Renal cortical epithelial cell (primary cell): ENCODE measurements around the gene LINGO1. TPM values are rescaled to one million over a fixed set of nuclear protein-coding genes. Genes with fewer than 3 reads are reported as not detected.

Source experiments
- DNase-seq: peaks from one replicate; pipeline ENCODE4 v3.0.0-alpha.2; 2011; ENCODE audit warnings: low read depth
- total RNA-seq: library from RNA; depleted of rRNA; stranded (reverse); fragments of >200 nt; gene quantifications from 2 replicates; pipeline ENCODE4 v1.2.3, GENCODE V29; 2014

LINGO1 gene
- total RNA-seq, 1 donor from 2014 or later = not detected

DNA sequence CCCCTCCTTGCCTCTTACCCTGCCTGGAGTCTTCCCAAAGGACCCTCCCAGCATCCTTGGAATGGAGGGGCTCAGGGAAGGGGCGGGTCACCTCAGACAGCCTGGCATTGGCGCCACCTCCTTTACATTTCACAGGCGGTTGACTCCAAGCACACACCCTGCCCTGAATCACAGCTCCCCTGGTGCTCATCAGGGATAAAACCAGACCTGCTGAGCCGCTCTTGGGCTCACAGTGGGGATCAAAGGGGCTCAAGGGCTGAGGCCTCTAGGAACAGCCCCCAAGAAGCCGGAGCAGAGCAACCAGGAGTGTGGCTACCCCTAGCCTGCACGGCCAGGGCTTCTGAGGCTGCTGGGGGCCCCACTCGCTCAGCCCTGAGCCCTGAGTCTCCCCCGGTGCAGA is 16.6 kb downstream of the LINGO1 start:
- no peak for DNase-seq

DNA sequence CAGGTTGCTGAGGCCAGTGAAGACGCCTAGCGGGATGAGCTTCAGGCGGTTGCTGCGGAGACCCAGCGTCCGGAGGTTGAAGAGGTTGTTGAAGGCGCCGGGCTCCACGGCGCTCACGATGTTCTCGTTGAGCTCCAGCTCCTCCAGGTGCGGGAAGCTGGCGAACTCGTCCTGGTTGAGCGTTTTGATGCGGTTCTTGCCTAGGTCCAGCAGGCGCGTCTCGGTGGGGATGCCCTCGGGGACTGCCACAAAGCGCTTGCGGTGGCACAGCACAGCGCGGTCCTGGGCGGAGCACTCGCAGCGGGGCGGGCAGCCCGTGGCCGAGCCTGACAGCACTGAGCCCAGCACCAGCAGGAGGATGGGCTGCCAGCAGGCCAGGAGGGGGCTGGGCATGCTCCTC is 17.2 kb downstream of the LINGO1 start:
- no peak for DNase-seq

GRCh38 chr15:77614251-77614806 is 18.4 kb downstream of the LINGO1 start:
- no peak for DNase-seq

- DNase-seq = no peak
Measured at GRCh38 chr15:77613814-77614213, 18.9 kb downstream of the LINGO1 start.

DNA sequence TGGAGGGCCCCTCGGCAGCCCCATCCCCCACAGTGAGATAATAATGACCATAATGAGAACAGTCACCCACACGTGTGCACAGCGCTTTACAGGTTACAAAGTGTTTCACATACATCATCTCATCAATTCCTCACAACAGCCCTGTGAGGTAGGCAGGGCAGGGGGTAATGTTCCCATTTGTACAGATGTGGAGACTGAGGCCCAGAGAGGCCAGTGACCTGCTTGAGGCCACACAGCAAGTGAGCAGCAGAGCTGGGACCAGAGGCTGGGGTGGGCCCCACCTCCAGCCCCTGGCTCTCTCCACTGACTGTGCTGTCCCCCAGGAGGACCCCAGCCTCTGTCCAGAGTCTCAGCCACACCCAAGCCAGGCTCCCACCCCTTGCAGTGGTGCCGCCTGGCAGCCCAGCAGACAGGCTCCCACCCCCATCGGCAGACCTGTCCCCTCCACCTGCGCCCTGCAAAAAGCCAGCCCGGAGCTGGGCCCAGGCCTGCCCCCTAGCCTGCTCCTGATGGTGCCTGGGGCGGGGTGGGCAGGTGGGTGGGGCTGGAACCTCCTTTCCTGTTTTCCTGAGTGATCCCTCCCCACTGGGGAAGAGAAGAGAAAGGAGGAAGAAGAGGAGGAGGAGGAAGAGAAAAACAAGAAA is 19.6 kb downstream of the LINGO1 start:
- DNase-seq = no peak

DNA sequence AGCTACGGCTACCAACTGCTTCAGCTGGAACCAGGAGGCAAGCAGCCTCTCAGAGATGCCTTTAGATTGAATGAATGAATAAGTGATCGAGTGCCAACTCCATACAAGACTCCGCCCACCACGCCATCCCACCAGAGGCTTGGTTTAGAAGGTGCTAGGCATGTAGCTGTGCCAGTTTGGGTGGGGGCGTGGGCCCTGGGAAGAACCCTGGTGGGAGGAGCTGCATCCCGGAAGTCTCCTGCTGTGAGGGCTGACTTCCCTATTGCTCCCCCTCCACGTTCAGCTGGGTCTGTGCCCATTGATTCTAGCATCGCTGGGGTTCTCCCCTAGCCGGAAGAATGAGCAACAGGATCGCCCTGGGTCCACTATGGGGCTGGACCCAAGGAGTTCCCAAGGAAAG is 20.9 kb downstream of the LINGO1 start:
- DNase-seq = no peak

DNA sequence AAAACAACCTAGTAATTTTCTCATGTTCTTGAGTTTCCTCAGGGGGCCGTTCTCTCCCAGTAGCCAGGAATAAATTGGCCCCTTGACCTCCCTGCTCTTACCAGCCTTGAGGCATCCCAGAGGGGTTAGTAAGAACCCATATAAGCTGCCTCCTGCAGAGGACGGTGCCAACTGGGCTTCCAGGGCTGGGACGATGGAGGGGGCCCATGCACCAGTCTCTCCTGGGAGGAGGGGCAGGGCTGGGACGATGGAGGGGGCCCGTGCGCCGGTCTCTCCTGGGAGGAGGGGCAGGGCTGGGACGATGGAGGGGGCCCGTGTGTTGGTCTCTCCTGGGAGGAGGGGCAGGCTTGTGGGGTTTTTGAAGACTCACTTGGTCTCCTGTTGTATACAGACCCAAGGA is 22.0 kb downstream of the LINGO1 start:
- DNase-seq = no peak

DNA sequence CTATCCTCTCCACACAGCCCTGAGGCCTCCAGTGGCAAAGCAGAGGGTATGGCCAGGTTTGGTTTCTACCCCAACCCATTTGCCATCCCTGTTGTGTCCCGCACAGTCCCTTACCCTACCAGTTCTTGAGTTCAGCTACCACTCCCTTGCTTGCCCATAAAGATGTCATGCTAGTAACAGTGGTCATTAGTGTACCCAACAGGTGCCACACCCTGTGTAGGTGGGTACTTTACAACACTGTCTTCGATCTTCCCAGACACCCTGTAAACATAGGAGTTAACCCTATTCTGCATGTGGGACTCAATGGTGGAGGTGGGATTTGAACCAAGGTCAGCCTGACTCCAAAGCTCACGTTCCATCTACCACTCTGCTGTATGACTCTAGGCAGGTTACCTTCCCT is 23.2 kb downstream of the LINGO1 start:
- no peak for DNase-seq

DNA sequence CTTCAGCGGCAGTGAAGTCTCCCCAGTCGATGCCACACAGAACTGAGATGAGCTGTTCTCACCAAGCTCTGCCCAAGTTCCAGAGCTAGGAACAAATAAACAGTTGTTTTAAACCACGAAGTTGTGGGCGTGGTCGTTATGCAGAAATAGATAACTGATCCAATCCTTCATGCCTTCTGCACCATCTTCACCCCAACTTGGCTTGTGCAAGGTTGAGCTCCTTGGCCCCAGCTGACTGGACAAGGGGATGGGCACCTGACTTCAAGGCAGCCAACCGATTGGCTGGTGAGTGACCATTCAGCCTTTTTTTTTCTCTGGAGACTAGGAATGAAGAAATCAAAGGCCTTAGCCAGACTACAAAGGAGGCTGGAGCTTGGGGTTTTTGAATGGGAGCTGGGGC is 23.9 kb downstream of the LINGO1 start:
- no peak for DNase-seq

DNA sequence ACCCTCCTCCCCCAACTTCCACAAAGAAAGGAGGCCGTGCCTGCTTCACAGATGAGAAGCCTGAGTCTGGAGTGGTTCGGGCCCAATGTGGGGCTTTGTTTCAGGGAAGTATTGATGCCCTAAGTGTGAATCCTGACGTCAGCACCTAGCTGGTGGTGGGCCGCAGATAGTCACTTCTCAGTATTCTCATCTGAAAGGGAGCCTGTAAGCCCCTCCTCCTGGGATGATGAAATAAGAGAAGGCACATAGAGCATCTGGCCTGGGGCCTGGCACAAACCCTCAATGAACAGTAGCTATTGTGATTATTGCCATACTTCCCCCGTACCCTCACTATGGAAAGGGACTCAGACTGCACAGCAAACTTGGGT is 24.8 kb downstream of the LINGO1 start:
- no peak for DNase-seq

DNA sequence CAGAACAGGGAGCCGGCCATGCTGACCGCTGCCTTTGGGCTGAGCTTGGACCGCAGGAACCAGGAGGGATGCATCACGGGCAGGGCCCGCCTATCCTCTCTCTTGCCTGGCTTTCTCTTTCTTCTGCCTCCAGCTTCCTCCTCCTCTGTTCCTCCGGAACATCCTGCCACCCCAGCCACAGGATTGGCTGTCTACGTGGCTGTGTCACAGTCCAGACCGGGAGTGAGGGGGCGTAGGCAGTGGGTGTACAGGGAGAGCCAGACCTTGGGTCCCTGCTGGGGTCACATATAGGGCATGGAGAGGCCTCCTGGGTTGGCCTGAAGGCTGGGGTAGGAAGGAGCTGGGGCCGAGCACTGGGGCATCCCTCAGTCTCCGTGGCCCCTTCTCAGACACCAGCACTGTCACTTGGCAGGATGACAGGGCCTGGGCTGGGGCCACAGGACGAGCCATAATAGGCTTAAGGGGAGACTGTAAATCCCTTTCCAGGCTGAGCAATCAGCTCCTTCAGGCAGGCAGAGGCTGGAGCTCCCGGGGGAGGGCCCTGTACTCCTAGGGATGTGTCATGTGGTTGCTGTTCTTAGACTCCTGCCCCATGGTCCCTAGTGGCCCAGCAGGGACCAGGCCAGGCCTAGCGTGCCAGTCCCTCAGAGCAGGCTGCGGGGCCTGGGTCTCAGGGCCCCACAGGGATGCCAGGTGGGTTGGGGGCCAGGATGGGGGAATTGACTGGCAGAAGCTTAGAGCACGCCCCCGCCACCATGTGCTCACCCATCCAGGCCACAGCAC is 25.4 kb downstream of the LINGO1 start:
- DNase-seq = no peak

DNA sequence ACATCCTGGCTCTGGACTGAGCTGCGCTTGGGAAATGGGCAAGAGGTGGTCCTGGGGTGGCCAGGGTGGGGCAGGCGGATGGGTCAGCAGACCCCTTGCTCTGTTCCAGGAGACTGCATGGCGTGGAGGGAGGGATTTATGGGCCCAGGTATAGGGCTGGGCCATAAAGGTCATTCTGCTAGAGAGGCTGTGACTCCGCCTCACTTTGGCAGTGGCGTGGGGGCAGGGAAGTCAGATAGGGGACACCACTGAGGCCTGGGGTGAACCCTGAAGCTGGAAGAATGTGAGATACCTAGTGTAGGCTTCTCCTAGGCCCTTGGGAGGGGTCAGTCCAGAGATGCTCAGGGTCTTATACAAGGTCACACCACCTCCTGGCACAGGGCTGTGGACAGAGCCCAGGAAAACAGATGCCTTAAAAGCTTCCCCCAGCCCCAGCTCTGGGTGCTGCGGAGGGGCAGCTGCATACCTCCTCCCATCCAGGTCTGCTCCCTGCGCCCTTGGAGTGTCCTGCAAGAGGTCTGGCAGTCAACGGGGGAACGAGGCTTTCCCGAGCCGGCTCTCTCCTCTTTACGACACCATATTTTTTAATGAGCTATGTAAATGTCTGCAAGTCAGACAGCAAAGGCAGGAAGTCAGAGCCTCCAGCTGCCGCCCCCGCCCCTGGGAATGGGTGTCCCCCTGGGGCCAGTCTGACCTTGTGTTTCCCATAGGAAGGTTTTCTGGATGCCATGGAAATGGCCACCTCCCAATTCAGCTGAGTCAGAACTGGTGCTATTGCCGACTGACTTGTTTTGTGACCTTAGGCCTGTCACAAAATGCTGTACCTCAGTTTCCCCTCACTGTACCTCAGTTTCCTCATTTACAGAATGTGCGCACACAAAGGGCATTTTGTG is 26.3 kb downstream of the LINGO1 start:
- no peak for DNase-seq

DNA sequence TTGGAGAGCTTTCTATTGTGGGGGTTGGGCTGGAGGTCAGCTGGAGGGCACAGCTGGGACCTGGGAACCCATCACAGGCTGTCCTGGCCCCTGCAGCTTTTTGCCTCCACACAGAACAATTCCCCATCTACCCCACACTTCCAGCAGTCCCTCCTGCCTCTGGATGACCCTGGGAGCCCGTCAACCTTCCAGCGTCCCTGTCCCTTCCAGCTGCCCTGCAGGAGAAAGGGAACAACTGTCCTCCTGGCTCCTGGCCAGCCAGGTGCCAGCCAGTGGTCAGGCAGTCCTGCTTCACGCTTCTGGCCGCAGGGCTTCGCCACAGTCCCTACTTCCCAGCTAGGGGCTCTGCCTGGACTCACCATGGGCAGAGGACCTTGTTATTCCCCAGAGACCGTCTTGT is 27.2 kb downstream of the LINGO1 start:
- no peak for DNase-seq

GRCh38 chr15:77604973-77605372 is 27.7 kb downstream of the LINGO1 start:
- no peak for DNase-seq

- DNase-seq = no peak
Measured at GRCh38 chr15:77603611-77604336, 28.9 kb downstream of the LINGO1 start.

DNA sequence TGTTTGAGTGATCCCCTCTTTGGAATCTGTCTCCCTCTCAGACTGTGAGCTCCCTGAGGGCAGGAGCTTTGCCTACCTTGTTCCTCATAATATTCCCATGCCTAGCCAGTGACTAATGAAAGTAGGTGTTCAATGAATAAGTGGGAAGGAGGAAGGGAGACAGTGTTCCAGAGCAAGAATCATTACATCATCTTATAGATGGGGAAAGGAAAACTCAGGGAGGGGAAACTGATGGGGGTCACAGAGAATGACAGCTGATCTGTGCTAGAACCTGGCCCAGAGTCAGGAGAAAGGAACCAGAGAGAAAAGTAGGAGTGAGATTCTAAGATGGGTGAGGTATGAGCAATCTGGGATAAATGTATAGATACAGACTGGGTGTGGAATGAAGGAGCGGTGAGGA is 29.9 kb downstream of the LINGO1 start:
- DNase-seq = no peak

DNA sequence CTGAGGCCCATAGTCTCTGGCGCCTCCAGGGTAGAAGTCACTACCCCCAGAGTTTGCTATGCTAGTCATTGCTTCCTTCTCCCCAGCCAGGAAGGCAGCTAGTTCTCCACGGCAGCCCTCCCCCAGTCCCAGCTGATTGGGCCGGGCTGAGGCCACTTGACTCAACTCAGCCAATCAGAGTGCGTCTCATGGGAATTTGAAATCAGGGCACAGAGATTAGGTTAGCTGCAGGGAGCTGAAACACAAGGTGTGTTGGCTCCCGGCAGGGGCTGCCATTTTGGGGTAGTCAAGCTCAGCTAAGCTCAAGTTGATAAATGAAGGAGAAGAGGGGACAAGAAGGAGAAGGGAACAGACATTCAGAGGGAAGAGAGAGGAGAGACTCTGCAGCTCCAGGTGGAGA is 32.8 kb downstream of the LINGO1 start:
- DNase-seq = no peak

DNA sequence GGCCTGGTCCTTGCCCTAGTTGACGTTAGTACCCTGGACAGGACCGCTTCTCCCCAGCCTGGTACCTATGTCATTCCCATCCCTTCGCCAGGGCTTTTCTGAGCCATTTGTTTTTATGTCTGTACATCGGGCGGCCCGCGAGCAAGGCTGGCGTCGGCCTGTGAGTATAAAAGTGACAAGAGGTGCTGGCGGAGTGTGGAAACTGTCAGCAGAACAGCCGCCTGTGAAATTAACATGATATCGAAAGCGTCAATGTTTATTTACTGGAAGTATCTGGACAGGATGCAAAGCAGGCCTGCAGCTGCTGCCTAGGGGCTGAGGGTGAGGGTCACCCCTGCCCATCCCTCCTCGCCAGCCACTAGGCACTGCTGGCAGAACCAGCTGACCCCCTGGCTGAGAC is 33.4 kb downstream of the LINGO1 start:
- no peak for DNase-seq

DNA sequence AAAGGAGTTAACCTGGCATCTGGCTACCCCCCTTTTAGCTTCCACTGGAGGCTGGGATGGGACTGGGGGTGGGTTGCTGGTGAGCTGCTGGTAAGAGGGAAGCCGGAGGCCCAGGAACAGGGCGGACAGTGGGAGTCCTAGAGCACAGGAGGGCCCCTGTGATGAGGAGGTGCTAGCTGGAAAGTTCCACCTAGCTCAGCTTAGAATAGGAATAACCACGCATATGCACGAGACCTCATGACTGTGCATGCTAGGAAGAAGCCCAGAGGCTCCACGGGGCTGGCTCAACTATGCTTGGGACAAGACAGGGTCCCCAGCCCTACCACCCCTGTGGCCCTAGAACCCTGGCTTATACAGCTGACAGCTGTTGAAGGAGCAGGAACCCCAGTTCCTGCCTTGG is 34.1 kb downstream of the LINGO1 start:
- no peak for DNase-seq

DNA sequence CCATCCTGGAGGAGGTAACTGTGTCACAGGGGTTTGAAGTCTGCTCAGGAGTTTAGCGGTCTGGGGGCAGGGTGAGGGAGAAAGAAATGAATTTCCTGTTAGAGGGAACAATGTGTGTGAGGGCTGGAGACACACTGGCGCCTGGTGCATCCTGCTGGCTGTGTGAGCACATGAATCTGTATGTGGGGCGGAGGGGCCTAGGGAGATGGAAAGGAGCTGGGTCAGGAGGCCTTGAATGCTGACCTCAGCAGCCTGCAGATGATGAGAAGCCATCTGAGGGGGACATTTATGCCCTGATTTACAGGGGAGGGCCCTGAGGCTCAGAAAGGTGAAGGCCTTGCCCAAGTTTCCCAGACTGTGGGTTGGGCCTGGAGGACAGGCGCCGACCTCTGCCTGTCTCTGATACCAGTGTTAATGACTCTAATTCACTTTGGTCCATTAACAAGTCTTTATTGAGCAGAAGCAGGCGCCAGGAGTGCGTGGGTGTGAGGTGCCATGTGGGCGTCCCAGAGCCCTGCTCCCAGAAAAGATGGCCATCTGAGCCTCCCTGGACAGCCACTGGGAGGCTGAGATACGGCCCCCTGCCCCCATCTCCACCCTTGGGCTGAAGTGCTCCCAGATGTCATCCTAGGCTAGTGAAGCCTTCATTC is 34.8 kb downstream of the LINGO1 start:
- DNase-seq = no peak
